Right renal pelvis (tissue), 4 donors: Measurements from ENCODE around the gene SP4. TPM values are rescaled to one million over a fixed set of nuclear protein-coding genes. Genes with fewer than 3 reads are reported as not detected.

ENCODE experiments used
- polyA plus RNA-seq, 4 donors: library from polyadenylated mRNA; unstranded; fragments of 120-200 nt; gene quantifications; one replicate each; pipeline ENCODE4 v1.2.1, GENCODE V29; 2013; ENCODE audit not compliant: insufficient read length in 4 of 4

Gene SP4
- polyA plus RNA-seq, 4 donors = 13.1 to 17.8 (median 16.7) TPM

Other genes starting within 250 kb of the SP4 start
- 1 to 10 TPM; 1.5 to 2.4 (median 1.9) TPM for gene DNAH11, start 115.0 kb downstream of the SP4 start, polyA plus RNA-seq